HFFc6 (cell line): ENCODE measurements around the gene UST. TPM values are rescaled to one million over a fixed set of nuclear protein-coding genes. Genes with fewer than 3 reads are reported as not detected.

Source experiments
- DNase-seq: peaks from one replicate; pipeline ENCODE4 v3.0.0-alpha.2; 2018
- H3K27ac Mint-ChIP-seq: 2 replicates; pipeline ENCODE4 v1.8.0; 2020; ENCODE audit warnings: mild to moderate bottlenecking, mixed read lengths
- H3K27me3 Mint-ChIP-seq: 2 replicates; pipeline ENCODE4 v1.8.0; 2021; ENCODE audit warnings: mild to moderate bottlenecking, moderate library complexity, mixed read lengths; ENCODE audit not compliant: insufficient read depth
- H3K36me3 Mint-ChIP-seq: 2 replicates; pipeline ENCODE4 v1.8.0; 2021; ENCODE audit warnings: low read depth, mixed read lengths
- H3K4me1 Mint-ChIP-seq: 2 replicates; pipeline ENCODE4 v1.8.0; 2020; ENCODE audit warnings: low read depth, mixed read lengths
- H3K4me3 Mint-ChIP-seq: 2 replicates; pipeline ENCODE4 v1.8.0; 2020; ENCODE audit warnings: mild to moderate bottlenecking, moderate library complexity, mixed read lengths
- H3K9me3 Mint-ChIP-seq: 2 replicates; pipeline ENCODE4 v1.8.0; 2020; ENCODE audit warnings: mild to moderate bottlenecking, mixed read lengths
- total RNA-seq, 6 experiments: library from RNA; stranded (reverse); fragmentation: NEBNext Ultra II Directional; extraction: Animal tissue kit (Norgen Biotek cat#: 25700); gene quantifications; 2 replicates in 1 of 6; 3 replicates in 5 of 6; pipeline ENCODE4 v1.2.3, GENCODE V29; 2021
- TF ChIP-seq, protein P1 (sequence below): fragments of 200-600 bp; sonication (generic); IDR thresholded peaks from 2 replicates; pipeline ENCODE4 v1.5.0; 2021; ENCODE audit warnings: antibody characterized with exemption, mild to moderate bottlenecking

The UST gene
- total RNA-seq, 6 experiments from 2014 or later: 12.9 to 17.3 (median 16.7) TPM

DNA sequence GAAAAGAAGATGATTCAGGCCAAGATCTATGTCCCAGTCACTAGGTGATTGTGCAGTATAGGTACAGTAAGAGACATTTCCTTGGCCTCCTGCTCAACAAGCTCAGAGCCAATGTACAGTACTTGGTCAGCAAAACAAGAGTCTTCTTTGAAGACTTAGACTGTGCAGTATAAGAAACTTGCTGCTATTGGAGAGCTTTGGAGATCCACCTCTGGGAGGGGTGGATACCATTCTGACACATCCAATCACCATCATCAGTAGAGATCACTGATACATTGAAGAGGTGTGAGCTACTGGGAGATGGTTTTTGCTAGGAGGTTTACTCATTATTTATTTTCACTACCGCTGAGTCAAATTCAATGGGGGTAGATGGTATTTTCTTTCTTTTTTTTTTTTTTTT is 77.5 kb downstream of the UST start:
- no peak overlapping the region for H3K27ac Mint-ChIP-seq
- H3K4me3 Mint-ChIP-seq: no peak overlapping the region
- H3K4me1 Mint-ChIP-seq: peaks cover 28% of the 10 kb centered on the region
- no peaks in the 10 kb centered on the region; the same call in none of the 2 replicates for H3K27me3 Mint-ChIP-seq
- TF ChIP-seq, protein P1, sequence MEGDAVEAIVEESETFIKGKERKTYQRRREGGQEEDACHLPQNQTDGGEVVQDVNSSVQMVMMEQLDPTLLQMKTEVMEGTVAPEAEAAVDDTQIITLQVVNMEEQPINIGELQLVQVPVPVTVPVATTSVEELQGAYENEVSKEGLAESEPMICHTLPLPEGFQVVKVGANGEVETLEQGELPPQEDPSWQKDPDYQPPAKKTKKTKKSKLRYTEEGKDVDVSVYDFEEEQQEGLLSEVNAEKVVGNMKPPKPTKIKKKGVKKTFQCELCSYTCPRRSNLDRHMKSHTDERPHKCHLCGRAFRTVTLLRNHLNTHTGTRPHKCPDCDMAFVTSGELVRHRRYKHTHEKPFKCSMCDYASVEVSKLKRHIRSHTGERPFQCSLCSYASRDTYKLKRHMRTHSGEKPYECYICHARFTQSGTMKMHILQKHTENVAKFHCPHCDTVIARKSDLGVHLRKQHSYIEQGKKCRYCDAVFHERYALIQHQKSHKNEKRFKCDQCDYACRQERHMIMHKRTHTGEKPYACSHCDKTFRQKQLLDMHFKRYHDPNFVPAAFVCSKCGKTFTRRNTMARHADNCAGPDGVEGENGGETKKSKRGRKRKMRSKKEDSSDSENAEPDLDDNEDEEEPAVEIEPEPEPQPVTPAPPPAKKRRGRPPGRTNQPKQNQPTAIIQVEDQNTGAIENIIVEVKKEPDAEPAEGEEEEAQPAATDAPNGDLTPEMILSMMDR: no peak
- no peak for DNase-seq
- H3K36me3 Mint-ChIP-seq: 0 out of 2 replicates have a peak, but pooled peaks cover 3% of the 10 kb centered on the region
- H3K9me3 Mint-ChIP-seq: no peaks in the 10 kb centered on the region

DNA sequence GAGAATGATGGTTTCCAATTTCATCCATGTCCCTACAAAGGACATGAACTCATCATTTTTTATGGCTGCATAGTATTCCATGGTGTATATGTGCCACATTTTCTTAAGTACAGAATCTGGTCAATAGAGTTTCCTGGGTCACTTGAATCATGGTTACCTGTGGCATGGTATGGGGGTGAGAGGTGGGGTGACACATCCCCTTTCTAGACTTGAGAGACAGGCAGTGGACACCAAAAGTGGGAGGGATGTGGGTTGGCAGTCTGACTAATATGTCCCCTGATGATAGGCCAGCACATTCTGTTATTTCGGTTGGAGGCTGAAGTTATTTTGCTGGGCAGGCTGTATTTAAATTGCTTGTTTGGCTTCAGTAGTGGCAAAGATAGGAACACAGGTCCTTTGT is 78.1 kb downstream of the UST start:
- TF ChIP-seq, protein P1: no peak
- Mint-ChIP-seq H3K27me3 (no peaks in the 10 kb centered on the region; the same call in 1 of the 2 replicates), H3K36me3 (0 out of 2 replicates have a peak, but pooled peaks cover 3% of the 10 kb centered on the region), H3K4me1 (peaks cover 35% of the 10 kb centered on the region), H3K4me3 (no peak overlapping the region), H3K27ac (no peak overlapping the region), H3K9me3 (no peaks in the 10 kb centered on the region)
- DNase-seq: no peak

DNA sequence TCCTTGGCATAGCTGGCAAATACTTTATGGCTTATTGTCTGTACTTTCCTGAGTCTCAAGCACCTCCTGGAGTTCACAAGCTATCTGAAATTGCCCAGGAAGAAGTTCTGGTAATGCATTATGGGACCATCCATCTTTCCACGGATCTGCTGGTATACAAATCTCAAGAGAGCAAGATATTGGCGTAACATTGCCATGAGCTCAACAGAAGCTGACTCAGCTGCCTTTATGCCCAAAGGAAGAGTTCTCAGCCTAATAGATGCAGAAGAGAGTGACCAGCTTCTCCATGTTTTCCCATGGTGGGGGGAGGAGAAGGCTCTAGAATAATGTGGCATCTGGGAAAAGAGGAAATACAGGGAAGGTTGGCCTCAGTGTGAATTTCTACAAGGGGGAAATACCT is 78.7 kb downstream of the UST start:
- DNase-seq: no peak
- no peaks in the 10 kb centered on the region; the same call in 1 of the 2 replicates for H3K27me3 Mint-ChIP-seq
- TF ChIP-seq, protein P1: no peak
- H3K36me3 Mint-ChIP-seq: 0 out of 2 replicates have a peak, but pooled peaks cover 3% of the 10 kb centered on the region
- H3K27ac Mint-ChIP-seq: no peak overlapping the region
- H3K9me3 Mint-ChIP-seq: no peaks in the 10 kb centered on the region
- no peak overlapping the region for H3K4me3 Mint-ChIP-seq
- peaks cover 40% of the 10 kb centered on the region for H3K4me1 Mint-ChIP-seq

DNA sequence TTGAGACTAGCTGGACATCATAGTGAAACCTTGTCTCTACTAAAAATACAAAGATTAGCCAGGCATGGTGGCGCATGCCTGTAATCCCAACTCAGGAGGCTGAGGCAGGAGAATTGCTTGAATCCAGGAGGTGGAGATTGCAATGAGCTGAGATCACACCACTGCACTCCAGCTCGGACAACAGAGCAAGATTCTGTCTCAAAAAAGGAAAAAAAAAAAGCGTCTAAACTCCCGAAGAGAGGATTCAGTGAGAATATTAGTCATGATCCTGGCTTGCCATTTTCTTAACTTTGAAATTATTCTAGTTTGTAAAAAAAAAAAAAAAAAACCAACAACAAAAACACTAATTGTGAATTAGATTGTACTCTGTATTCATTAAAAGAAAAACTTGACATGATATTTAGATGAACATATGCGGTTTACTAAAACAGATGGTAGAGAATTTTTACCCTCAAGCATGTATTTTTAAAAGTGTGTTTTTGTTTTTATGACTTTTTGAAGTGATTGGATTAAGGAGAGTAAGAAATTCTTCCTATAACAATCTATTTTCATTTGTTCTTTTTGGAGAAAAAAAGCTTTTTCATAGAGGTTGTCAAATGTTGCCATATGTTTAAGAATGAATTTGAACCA is 80.7 kb downstream of the UST start:
- Mint-ChIP-seq H3K4me3 (0 out of 2 replicates have a peak overlapping the region, but pooled peaks have one; percentile 20), H3K9me3 (no peaks in the 10 kb centered on the region), H3K27me3 (no peaks in the 10 kb centered on the region; the same call in 1 of the 2 replicates), H3K36me3 (0 out of 2 replicates have a peak, but pooled peaks cover 3% of the 10 kb centered on the region), H3K4me1 (peaks cover 51% of the 10 kb centered on the region), H3K27ac (peak overlapping the region; percentile 36; the same call in 1 of the 2 replicates)
- TF ChIP-seq, protein P1: no peak
- peak; percentile 40 for DNase-seq

DNA sequence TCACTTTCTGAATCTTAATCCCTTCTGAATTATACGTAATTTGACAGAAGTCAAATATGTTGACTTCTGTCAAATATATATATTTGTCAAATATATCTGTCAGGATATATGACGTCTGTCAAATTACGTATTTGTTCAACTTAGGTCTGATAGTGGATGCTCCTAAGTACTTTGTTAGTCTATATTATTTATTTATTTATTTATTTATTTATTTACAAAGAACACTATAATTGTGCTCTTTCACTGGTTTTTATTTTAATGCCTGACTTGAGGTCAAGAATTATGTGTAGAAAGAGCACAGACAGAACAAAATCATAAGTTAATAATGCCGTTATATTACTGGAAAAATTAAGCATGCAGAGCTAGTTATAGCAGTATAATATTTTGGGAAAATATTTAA is 81.2 kb downstream of the UST start:
- Mint-ChIP-seq H3K4me1 (peaks cover 47% of the 10 kb centered on the region), H3K36me3 (0 out of 2 replicates have a peak, but pooled peaks cover 3% of the 10 kb centered on the region), H3K9me3 (no peaks in the 10 kb centered on the region), H3K27ac (no peak overlapping the region), H3K4me3 (no peak overlapping the region), H3K27me3 (no peaks in the 10 kb centered on the region; the same call in 1 of the 2 replicates)
- DNase-seq: no peak
- TF ChIP-seq, protein P1: no peak
